ENCODE results near the gene CCDC186.

DNA sequence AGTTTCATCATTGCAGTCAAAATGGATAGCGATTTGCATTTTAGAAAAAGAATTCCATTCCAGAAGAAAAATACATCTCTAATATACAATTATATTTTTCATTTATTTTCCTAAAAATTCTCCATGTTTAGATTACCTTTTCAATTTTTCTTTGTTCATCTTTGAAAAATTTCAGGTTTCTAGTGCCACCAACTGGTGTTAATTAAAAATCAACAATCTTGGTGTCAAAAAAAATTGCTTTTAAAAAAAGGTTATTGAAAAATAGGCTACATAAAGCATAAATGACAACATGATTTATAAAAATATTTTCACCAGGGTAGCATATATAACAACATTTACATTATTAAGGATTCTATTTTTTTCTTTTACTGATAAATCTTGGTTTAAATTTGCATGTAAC is 53.0 kb downstream of the CCDC186 start:
- TF ChIP-seq CTCF (conservative IDR thresholded peaks at IDR 0.05; ENCODE audit: low read depth, low read length) (no peak), EZH2phosphoT487 (IDR thresholded peaks at IDR 0.05; ENCODE audit: borderline replicate concordance, low read length) (no peak)

Measured in PC-3 (cell line).